K562 (cell line): ENCODE results near the gene UTP25. TPM values are rescaled to one million over a fixed set of nuclear protein-coding genes. Genes with fewer than 3 reads are reported as not detected.

ENCODE experiments used
- ATAC-seq: fragments of 200-7000 bp; cut with Tn5 transposase; 3 replicates; pipeline ENCODE4 v1.9.1; 2020; ENCODE audit warnings: moderate library complexity
- BruUV-seq: library from RNA; stranded (reverse); fragments of 400-500 nt; replicated peaks from 2 replicates; lab custom pipeline; 2021; lab: Mats Ljungman, UMichigan
- CTCF ChIA-PET: fragments of 300-600 bp; formaldehyde crosslinking; extraction: SDS; loops from one replicate; lab custom pipeline; 2021; ENCODE audit warnings: low intra/inter-chr PET ratio; lab: Yijun Ruan, JAX
- POLR2A ChIA-PET: fragments of 300-600, 350-650 bp; sonication (Branson Sonifier 250); formaldehyde crosslinking; extraction: SDS; loops from one replicate; lab custom pipeline; 2021; ENCODE audit warnings: antibody characterized with exemption, inconsistent platforms; lab: Yijun Ruan, JAX
- DNase-seq, 4 experiments: peaks; one replicate each; pipeline versions ENCODE4 v3.0.0 to v3.0.0-alpha.2; 2011 to 2018; ENCODE audit warnings: low spot score in 3 of 4, mixed read lengths in 3 of 4; ENCODE audit errors: extremely low read depth in 1 of 4
- FAIRE-seq: peaks from 2 replicates; lab custom pipeline; 2011; peaks lifted over from hg19 to GRCh38; lab: Jason Lieb, UNC
- H2AFZ ChIP-seq: 2 replicates; pipeline ENCODE4 v1.6.0; 2011; ENCODE audit warnings: low read depth, low read length, control low read depth, inconsistent platforms
- H3K27ac ChIP-seq: fragments of 200-600 bp; 3 replicates; pipeline ENCODE4 v1.8.0; 2011; ENCODE audit warnings: low read depth, mild to moderate bottlenecking, control low read depth, inconsistent platforms, low read length, moderate library complexity, mixed read lengths; ENCODE audit errors: extremely low read depth
- H3K27me3 ChIP-seq, 2 experiments: fragments of 300-600 bp in 1 of 2; 2 replicates in 1 of 2; 3 replicates in 1 of 2; pipeline versions ENCODE4 v1.6.0 to v1.8.0; 2011; ENCODE audit warnings: inconsistent platforms in 2 of 2, low read length in 2 of 2, mild to moderate bottlenecking in 1 of 2, mixed read lengths in 1 of 2, moderate library complexity in 1 of 2; ENCODE audit not compliant: control insufficient read depth in 2 of 2, insufficient read depth in 2 of 2
- H3K36me3 ChIP-seq: fragments of 300-600 bp; 3 replicates; pipeline ENCODE4 v1.8.0; 2011; ENCODE audit warnings: mild to moderate bottlenecking, low read length, inconsistent platforms; ENCODE audit not compliant: control insufficient read depth, insufficient read depth
- H3K4me1 ChIP-seq, 2 experiments: fragments of 200-600 bp in 1 of 2; replicated peaks in 1 of 2; 2 replicates in 1 of 2; 3 replicates in 1 of 2; pipeline versions ENCODE4 v1.5.1 to v1.8.0; 2011; ENCODE audit warnings: inconsistent platforms in 2 of 2, low read length in 2 of 2, mild to moderate bottlenecking in 1 of 2, mixed read lengths in 1 of 2, moderate library complexity in 1 of 2; ENCODE audit not compliant: control insufficient read depth in 2 of 2, insufficient read depth in 2 of 2
- H3K4me2 ChIP-seq: 2 replicates; pipeline ENCODE4 v1.6.1; 2011; ENCODE audit warnings: low read length, control low read depth, inconsistent platforms, mixed read lengths; ENCODE audit not compliant: insufficient read depth
- H3K4me3 ChIP-seq: fragments of 200-600 bp; sonication (generic), shearing (Covaris generic); 2 replicates; pipeline ENCODE4 v1.5.1; 2016; ENCODE audit warnings: control low read depth, inconsistent platforms
- H3K79me2 ChIP-seq: fragments of 200-600 bp; 3 replicates; pipeline ENCODE4 v1.8.0; 2011; ENCODE audit warnings: low read length, inconsistent platforms; ENCODE audit not compliant: control insufficient read depth, insufficient read depth
- H3K9ac ChIP-seq, 2 experiments: 2 replicates each; pipeline versions ENCODE4 v1.6.0 to v1.6.1; 2011; ENCODE audit warnings: low read depth in 2 of 2, low read length in 2 of 2, control low read depth in 1 of 2, inconsistent platforms in 1 of 2, mild to moderate bottlenecking in 1 of 2, mixed read lengths in 1 of 2; ENCODE audit not compliant: insufficient read depth in 1 of 2
- H3K9me1 ChIP-seq: one replicate; pipeline ENCODE4 v1.6.0; 2011; ENCODE audit warnings: inconsistent platforms, mild to moderate bottlenecking, low read length, moderate library complexity; ENCODE audit not compliant: control insufficient read depth, insufficient read depth
- H3K9me3 ChIP-seq: replicated peaks from 2 replicates; pipeline ENCODE4 v1.5.1; 2011; ENCODE audit warnings: low read depth, low read length, inconsistent platforms; ENCODE audit not compliant: control insufficient read depth, insufficient read depth
- H4K20me1 ChIP-seq: replicated peaks from 2 replicates; pipeline ENCODE4 v1.6.1; 2011; ENCODE audit warnings: low read length, inconsistent platforms, mixed read lengths; ENCODE audit not compliant: control insufficient read depth, insufficient read depth
- ATF2 ChIP-seq: sonication (generic); formaldehyde crosslinking; IDR thresholded peaks from 2 replicates; pipeline ENCODE4 v1.8.1; 2022; ENCODE audit warnings: missing genetic modification reagents
- ELK1 ChIP-seq: sonication (generic); formaldehyde crosslinking; IDR thresholded peaks from 2 replicates; pipeline ENCODE4 v1.8.1; 2022; ENCODE audit warnings: missing genetic modification reagents
- NUFIP1 ChIP-seq: fragments of 450-650 bp; IDR thresholded peaks from 2 replicates; pipeline ENCODE4 v1.6.1; 2018; ENCODE audit not compliant: partially characterized antibody
- PURB ChIP-seq: sonication (generic); formaldehyde crosslinking; IDR thresholded peaks from 2 replicates; pipeline ENCODE4 v1.9.0; 2021; ENCODE audit warnings: low read depth, mild to moderate bottlenecking, missing genetic modification reagents
- WGBS: fragments of 100-300 bp; shearing (Covaris generic); methylation state at CpG from one replicate; pipeline ENCODE4 v1.1.6; 2016; ENCODE audit warnings: low coverage, mixed read lengths; ENCODE audit not compliant: insufficient coverage; ENCODE audit errors: missing lambda C conversion rate; 5-methylcytosine and 5-hydroxymethylcytosine counted together
- in situ Hi-C: fragments of 300-500 bp; cut with MboI; formaldehyde crosslinking; loops from 4 replicates; pipeline ENCODE4 v1.15.0; 2018; ENCODE audit warnings: inconsistent platforms, mixed read lengths
- intact Hi-C: fragments of 100-400 bp; cut with micrococcal nuclease; formaldehyde crosslinking; loops from 2 replicates; pipeline ENCODE4 v1.14.2; 2022
- polyA plus RNA-seq, 8 experiments: library from polyadenylated mRNA; depleted of rRNA in 4 of 8; stranded (reverse) in 5 of 8; unstranded in 3 of 8; fragments of >200 nt; fragmentation: Nextera tagmentation in 2 of 8; fragmentation: Illumina TruSeq in 1 of 8; extraction: Ambion mirVana in 2 of 8; extraction: Trizol in 1 of 8; gene quantifications; 2 replicates each; pipeline versions ENCODE4 v1.2.1 to v1.2.3, GENCODE V29; 2011 to 2014; ENCODE audit warnings: inconsistent platforms in 1 of 8, missing spikeins in 1 of 8
- total RNA-seq, 7 experiments: library from RNA; depleted of rRNA in 6 of 7; stranded (reverse); fragments of >200 nt in 6 of 7; fragmentation: Illumina TruSeq in 2 of 7; extraction: Trizol in 2 of 7; gene quantifications; 2 replicates each; pipeline versions ENCODE4 v1.2.1 to v1.2.3, GENCODE V29; 2011 to 2021; ENCODE audit warnings: low replicate concordance in 1 of 7

The UTP25 gene
- total and polyA plus RNA-seq, 9 of the 15 experiments (the other 6 are each of a cell fraction or from before 2014, with no cell fraction given): 5.7 to 17.6 (median 12.0) TPM

- TF ChIP-seq ELK1 (CRISPR knock-in tag): no peak
- no peak for TF ChIP-seq PURB
- TF ChIP-seq ATF2 (CRISPR knock-in tag): no peak
These were observed 51.8 kb downstream of the UTP25 start (continued) for GRCh38 chr1:209879539-209879938.

- Histone ChIP-seq H2AFZ (no peak overlapping the region), H3K4me2 (no peak overlapping the region), H3K36me3 (no peaks in the 10 kb centered on the region), H3K27ac (no peak overlapping the region), H3K9me3 (no peaks in the 10 kb centered on the region), H3K4me1 (no peaks in the 10 kb centered on the region; a peak in 1 of 5 replicates), H3K4me3 (no peak overlapping the region), H3K79me2 (no peaks in the 10 kb centered on the region), H3K9me1 (no peaks in the 10 kb centered on the region), H3K9ac (no peak overlapping the region), H4K20me1 (no peaks in the 10 kb centered on the region), H3K27me3 (peaks cover 13 to 19% of the 10 kb centered on the region in 2 experiments; a peak in 4 of 5 replicates)
- no peak for TF ChIP-seq NUFIP1
- POLR2A ChIA-PET: interaction anchor here (0.6 to 1.7 kb wide), 3 partner anchors 8 to 41 kb away, joined by 3 to 9 read pairs (median 3); no protein-coding TSS in a partner anchor
- ATAC-seq (no peak), DNase-seq (no peak), FAIRE-seq (no peak)
- no TSS peak for BruUV-seq
- CTCF ChIA-PET: no interaction called here
- 0% methylated on average over 3 of the region's 3 CpGs for WGBS
- intact Hi-C loops (no loop called here), in situ Hi-C loops (no loop called here)
These were observed 52.3 kb downstream of the UTP25 start for GRCh38 chr1:209880031-209880430.
